SK-N-SH treated with all-trans-retinoic acid at 6 μM for 48 hours (cell line): ENCODE data around the gene UCKL1.
A peak's percentile ranks its signal among the peaks of the same experiment; 100 is the strongest.

Experiments
- ATAC-seq: fragments of 200-7000 bp; cut with Tn5 transposase; 3 replicates; pipeline ENCODE4 v1.9.1; 2020; ENCODE audit warnings: mild to moderate bottlenecking, moderate library complexity
- ARNTL ChIP-seq: fragments of 450-650 bp; formaldehyde crosslinking; IDR thresholded peaks from 2 replicates; pipeline ENCODE4 v1.5.0; 2020; ENCODE audit warnings: low read depth, mild to moderate bottlenecking, moderate library complexity, borderline replicate concordance
- BACH2 ChIP-seq: fragments of 250-450 bp; sonication (Bioruptor Pico); IDR thresholded peaks from 2 replicates; pipeline ENCODE4 v1.9.0; 2021; ENCODE audit warnings: mild to moderate bottlenecking, borderline replicate concordance
- CSRNP3 ChIP-seq: fragments of 250-450 bp; sonication (Bioruptor Pico); IDR thresholded peaks from 2 replicates; pipeline ENCODE4 v1.5.1; 2021; ENCODE audit warnings: mild to moderate bottlenecking, moderate library complexity
- GLIS3 ChIP-seq: fragments of 250-450 bp; sonication (Bioruptor Pico); IDR thresholded peaks from 2 replicates; pipeline ENCODE4 v1.5.0; 2020; ENCODE audit warnings: mild to moderate bottlenecking, moderate library complexity
- OSR1 ChIP-seq: fragments of 250-450 bp; sonication (Bioruptor Pico); IDR thresholded peaks from 2 replicates; pipeline ENCODE4 v1.8.0; 2022; ENCODE audit warnings: moderate library complexity, mild to moderate bottlenecking, inconsistent platforms
- PATZ1 ChIP-seq: fragments of 250-450 bp; sonication (Bioruptor Pico); IDR thresholded peaks from 2 replicates; pipeline ENCODE4 v1.8.0; 2020; ENCODE audit warnings: mild to moderate bottlenecking, moderate library complexity, borderline replicate concordance
- PPARA ChIP-seq: fragments of 250-450 bp; sonication (Bioruptor Pico); IDR thresholded peaks from 2 replicates; pipeline ENCODE4 v1.5.0; 2020; ENCODE audit warnings: mild to moderate bottlenecking, borderline replicate concordance
- RARB ChIP-seq: fragments of 250-450 bp; sonication (Bioruptor Pico); IDR thresholded peaks from 2 replicates; pipeline ENCODE4 v1.8.0; 2021; ENCODE audit warnings: mild to moderate bottlenecking, moderate library complexity
- SNAI2 ChIP-seq: fragments of 250-450 bp; sonication (Bioruptor Pico); IDR thresholded peaks from 2 replicates; pipeline ENCODE4 v1.5.0; 2020; ENCODE audit warnings: mild to moderate bottlenecking, moderate library complexity
- TCF4 ChIP-seq: fragments of 250-450 bp; sonication (Bioruptor Pico); IDR thresholded peaks from 2 replicates; pipeline ENCODE4 v1.8.0; 2021; ENCODE audit warnings: mild to moderate bottlenecking, moderate library complexity, borderline replicate concordance
- TOX ChIP-seq: fragments of 250-450 bp; sonication (Bioruptor Pico); IDR thresholded peaks from 2 replicates; pipeline ENCODE4 v1.8.0; 2021; ENCODE audit warnings: mild to moderate bottlenecking, moderate library complexity, borderline replicate concordance
- TSHZ2 ChIP-seq: fragments of 250-450 bp; sonication (Bioruptor Pico); IDR thresholded peaks from 2 replicates; pipeline ENCODE4 v1.5.0; 2020; ENCODE audit warnings: mild to moderate bottlenecking, moderate library complexity
- ZFP3 ChIP-seq: fragments of 250-450 bp; sonication (Bioruptor Pico); IDR thresholded peaks from 2 replicates; pipeline ENCODE4 v1.5.0; 2020; ENCODE audit warnings: mild to moderate bottlenecking, moderate library complexity
- ZNF565 ChIP-seq: fragments of 450-650 bp; formaldehyde crosslinking; conservative IDR thresholded peaks from 2 replicates; pipeline ENCODE4 v1.5.0; 2020; ENCODE audit warnings: low read depth, mild to moderate bottlenecking, moderate library complexity
- ZNF8 ChIP-seq: fragments of 450-650 bp; formaldehyde crosslinking; IDR thresholded peaks from 2 replicates; pipeline ENCODE4 v1.5.0; 2020; ENCODE audit warnings: mild to moderate bottlenecking, moderate library complexity

The UCKL1 gene

GRCh38 chr20:63980806-63981728 is 24.9 kb upstream of the UCKL1 start, which contains the start of gene PRPF6 (continued):
- TF ChIP-seq GLIS3 (no peak), OSR1 (CRISPR knock-in tag) (no peak)

- ATAC-seq: peak; percentile 27
- TF ChIP-seq TCF4: no peak
Measured at GRCh38 chr20:63980317-63980805, 24.1 kb upstream of the UCKL1 start.

- no peak for TF ChIP-seq BACH2
- no peak for TF ChIP-seq GLIS3
- TF ChIP-seq ZNF8 (CRISPR knock-in tag): no peak
- TF ChIP-seq ZFP3 (CRISPR knock-in tag): no peak
- no peak for TF ChIP-seq TSHZ2 (CRISPR knock-in tag)
- TF ChIP-seq PATZ1 (CRISPR knock-in tag): no peak
- TF ChIP-seq TOX (CRISPR knock-in tag): no peak
- no peak for TF ChIP-seq OSR1 (CRISPR knock-in tag)
- TF ChIP-seq ARNTL (CRISPR knock-in tag): no peak
- ATAC-seq: peak; percentile 51
Measured at GRCh38 chr20:63979557-63980316, 23.5 kb upstream of the UCKL1 start, which contains the start of gene SAMD10. TSS of gene SAMD10 (minus strand) at chr20:63979642. CDS start at chr20:63979467, 175 bp downstream.

- no peak for ATAC-seq
- no peak for TF ChIP-seq SNAI2
Measured at GRCh38 chr20:63979229-63979556, 23.0 kb upstream of the UCKL1 start.

GRCh38 chr20:63978319-63979228 is 22.4 kb upstream of the UCKL1 start:
- peak; percentile 20 for ATAC-seq
- TF ChIP-seq ZNF565 (CRISPR knock-in tag) (no peak), BACH2 (no peak), GLIS3 (no peak), PPARA (CRISPR knock-in tag) (no peak), TSHZ2 (CRISPR knock-in tag) (no peak), RARB (CRISPR knock-in tag) (no peak), ARNTL (CRISPR knock-in tag) (no peak), CSRNP3 (no peak)
